Measurements from ENCODE around the gene NOP9. TPM values are rescaled to one million over a fixed set of nuclear protein-coding genes. Genes with fewer than 3 reads are reported as not detected.

NOP9 gene
- total RNA-seq, 4 donors from 2014 or later, result 18.8 to 20.9 (median 19.3) TPM

DNA sequence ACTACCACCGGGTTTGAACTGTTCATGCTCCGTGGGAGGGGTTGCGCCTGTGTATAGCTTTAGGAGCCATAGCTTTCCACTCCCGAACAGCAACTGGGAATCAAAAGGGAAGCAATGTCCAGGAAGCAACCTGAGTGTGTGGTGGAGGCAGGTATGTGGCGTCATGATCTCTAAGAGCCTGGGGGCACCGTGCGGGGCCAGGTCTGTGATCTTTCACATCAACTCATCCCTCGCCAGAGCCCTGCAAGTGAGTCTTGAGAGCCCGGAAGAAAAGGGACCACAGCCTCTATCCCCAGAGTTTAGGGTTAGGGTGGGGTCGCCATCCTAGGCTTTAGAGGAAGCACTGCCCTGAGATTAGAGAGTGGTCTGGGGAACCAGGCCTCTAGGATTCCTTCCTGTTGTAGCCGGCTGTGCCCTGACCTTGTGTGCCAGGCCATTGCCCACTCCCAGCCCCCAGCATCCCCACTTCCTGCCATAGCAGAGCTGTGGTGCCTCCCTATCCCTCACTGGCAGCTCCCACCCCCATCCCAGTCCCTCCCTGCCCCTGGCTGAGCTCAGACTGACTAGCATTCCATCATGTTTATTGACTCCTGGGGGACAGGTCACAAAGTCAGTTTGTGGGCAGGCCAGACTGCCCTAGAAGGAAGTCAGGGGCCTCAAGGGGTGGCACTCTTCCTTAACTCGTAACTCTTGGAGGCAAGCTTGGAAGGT is 36.0 kb downstream of the NOP9 start:
- Histone ChIP-seq H3K27ac (peak overlapping the region in 2 of 4 donors; percentile 4 to 13), H3K36me3 (peaks cover 0 to 4% (median 0%) of the 10 kb centered on the region in 4 donors), H3K9me3 (no peaks in the 10 kb centered on the region), H3K27me3 (peaks cover 28% of the 10 kb centered on the region), H3K4me3 (peak overlapping the region in 1 of 4 donors; percentile 41), H3K4me1 (peaks cover 15 to 51% (median 36%) of the 10 kb centered on the region in 4 donors)
- intact Hi-C loops (cut with DNase I; ENCODE audit: low total_unique reads) (no loop called here), in situ Hi-C loops (cut with MboI; ENCODE audit: low pct_ligation_motif_present in 1 of 4, low pct_unique_long_range_greater_than_20kb in 1 of 4, low sequenced_read_pairs in 3 of 4) (loop anchor here in 3 of 4 donors (5.0 to 25.0 kb wide), 3 partner anchors 97 to 102 kb away; partner anchors contain the start of genes CBLN3 (in 1 of the 3), KHNYN (in 1 of the 3) and SDR39U1 (in 1 of the 3))
- no peak for DNase-seq
- no peak for TF ChIP-seq POLR2A (IDR thresholded peaks at IDR 0.05)
- TF ChIP-seq POLR2AphosphoS5 (IDR thresholded peaks at IDR 0.05), result peak in 1 of 3 donors; percentile 10
- WGBS, 2 donors (ENCODE audit: low coverage in 1 of 2), result 81% methylated on average over 12 of the region's 12 CpGs; no CpG with 5 or more reads in 1 of the 2 donors

- in situ Hi-C loops (cut with MboI; ENCODE audit: low pct_ligation_motif_present in 1 of 4, low pct_unique_long_range_greater_than_20kb in 1 of 4, low sequenced_read_pairs in 3 of 4), result loop anchor here in 3 of 4 donors (5.0 to 25.0 kb wide), 3 partner anchors 95 to 100 kb away; partner anchors contain the start of genes CBLN3 (in 1 of the 3), KHNYN (in 1 of the 3) and SDR39U1 (in 1 of the 3)
- peaks cover 28% of the 10 kb centered on the region for H3K27me3 ChIP-seq
Measured at GRCh38 chr14:24337144-24337823, 37.6 kb downstream of the NOP9 start.

DNA sequence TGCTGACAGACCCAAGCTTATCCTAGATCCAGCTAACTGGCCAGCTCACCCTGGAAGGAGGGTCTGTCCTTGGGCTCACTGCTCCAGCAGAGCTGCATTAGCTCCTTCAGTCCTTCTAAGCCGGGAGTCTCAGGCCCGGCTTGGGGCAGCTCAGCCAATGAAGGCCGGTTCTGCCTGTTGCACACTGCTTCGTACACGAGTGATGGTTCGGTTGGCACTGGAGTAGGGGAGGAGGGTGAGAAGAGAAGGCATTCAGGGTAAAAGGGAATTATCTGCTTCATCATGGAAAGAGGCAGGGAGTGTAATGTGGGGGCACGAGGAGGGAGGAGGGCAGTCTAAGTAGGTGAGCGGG is 38.1 kb downstream of the NOP9 start:
- no peak overlapping the region for H3K4me3 ChIP-seq

More at GRCh38 chr14:24337144-24337823, 37.6 kb downstream of the NOP9 start:
- intact Hi-C loops (cut with DNase I; ENCODE audit: low total_unique reads), result no loop called here
- Histone ChIP-seq H3K27ac (no peak overlapping the region), H3K4me3 (no peak overlapping the region), H3K4me1 (peaks cover 15 to 45% (median 32%) of the 10 kb centered on the region in 4 donors), H3K9me3 (no peaks in the 10 kb centered on the region), H3K36me3 (peaks cover 0 to 4% (median 0%) of the 10 kb centered on the region in 4 donors)
- TF ChIP-seq POLR2AphosphoS5 (IDR thresholded peaks at IDR 0.05) (no peak), POLR2A (IDR thresholded peaks at IDR 0.05) (no peak), EP300 (IDR thresholded peaks at IDR 0.05; ENCODE audit: low read depth) (no peak)
- TF ChIP-seq, protein P1, sequence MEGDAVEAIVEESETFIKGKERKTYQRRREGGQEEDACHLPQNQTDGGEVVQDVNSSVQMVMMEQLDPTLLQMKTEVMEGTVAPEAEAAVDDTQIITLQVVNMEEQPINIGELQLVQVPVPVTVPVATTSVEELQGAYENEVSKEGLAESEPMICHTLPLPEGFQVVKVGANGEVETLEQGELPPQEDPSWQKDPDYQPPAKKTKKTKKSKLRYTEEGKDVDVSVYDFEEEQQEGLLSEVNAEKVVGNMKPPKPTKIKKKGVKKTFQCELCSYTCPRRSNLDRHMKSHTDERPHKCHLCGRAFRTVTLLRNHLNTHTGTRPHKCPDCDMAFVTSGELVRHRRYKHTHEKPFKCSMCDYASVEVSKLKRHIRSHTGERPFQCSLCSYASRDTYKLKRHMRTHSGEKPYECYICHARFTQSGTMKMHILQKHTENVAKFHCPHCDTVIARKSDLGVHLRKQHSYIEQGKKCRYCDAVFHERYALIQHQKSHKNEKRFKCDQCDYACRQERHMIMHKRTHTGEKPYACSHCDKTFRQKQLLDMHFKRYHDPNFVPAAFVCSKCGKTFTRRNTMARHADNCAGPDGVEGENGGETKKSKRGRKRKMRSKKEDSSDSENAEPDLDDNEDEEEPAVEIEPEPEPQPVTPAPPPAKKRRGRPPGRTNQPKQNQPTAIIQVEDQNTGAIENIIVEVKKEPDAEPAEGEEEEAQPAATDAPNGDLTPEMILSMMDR (IDR thresholded peaks at IDR 0.05), result no peak
- WGBS, 2 donors (ENCODE audit: low coverage in 1 of 2), result 79 to 88% methylated on average over 2 to 7 of the region's 7 CpGs
- no peak for DNase-seq

DNA sequence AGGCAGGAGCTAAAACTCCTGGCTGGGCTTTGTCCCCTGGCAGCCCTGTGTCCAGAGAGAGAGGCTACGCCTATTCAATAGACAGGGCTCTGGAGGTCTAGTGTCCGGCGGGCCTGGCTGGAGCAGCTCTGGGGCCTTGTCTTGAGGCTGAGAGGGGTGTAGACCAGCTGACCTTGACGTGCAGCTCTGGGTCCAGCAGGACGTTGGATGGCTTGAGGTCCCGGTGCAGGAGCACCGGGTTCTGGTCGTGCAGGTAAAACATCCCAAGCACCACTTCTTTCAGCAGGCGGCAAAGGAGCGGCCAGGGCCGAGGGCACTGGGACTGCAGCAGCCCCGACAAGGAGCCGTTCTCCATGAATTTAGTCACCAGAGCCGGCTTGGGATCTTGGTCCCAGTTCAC is 39.2 kb downstream of the NOP9 start:
- peak overlapping the region in 2 of 4 donors; percentile 82 to 85 for H3K27ac ChIP-seq
- H3K27me3 ChIP-seq, result peaks cover 17% of the 10 kb centered on the region
- peak overlapping the region in 3 of 4 donors; percentile 47 to 60 (median 57) for H3K4me3 ChIP-seq
- in situ Hi-C loops (cut with MboI; ENCODE audit: low pct_ligation_motif_present in 1 of 4, low pct_unique_long_range_greater_than_20kb in 1 of 4, low sequenced_read_pairs in 3 of 4), result loop anchor here in 3 of 4 donors (5.0 to 25.0 kb wide), 3 partner anchors 93 to 98 kb away; partner anchors contain the start of genes CBLN3 (in 1 of the 3), KHNYN (in 1 of the 3) and SDR39U1 (in 1 of the 3)
- no peaks in the 10 kb centered on the region for H3K9me3 ChIP-seq
- peaks cover 0 to 4% (median 0%) of the 10 kb centered on the region in 4 donors for H3K36me3 ChIP-seq
- intact Hi-C loops (cut with DNase I; ENCODE audit: low total_unique reads), result no loop called here
- no peak for TF ChIP-seq POLR2AphosphoS5 (IDR thresholded peaks at IDR 0.05)
- no peak for TF ChIP-seq EP300 (IDR thresholded peaks at IDR 0.05; ENCODE audit: low read depth)
- no peak for TF ChIP-seq POLR2A (IDR thresholded peaks at IDR 0.05)
- TF ChIP-seq, protein P1 (IDR thresholded peaks at IDR 0.05), result no peak
- DNase-seq, result no peak
- H3K4me1 ChIP-seq, result peaks cover 9 to 30% (median 17%) of the 10 kb centered on the region in 4 donors
- WGBS, 2 donors (ENCODE audit: low coverage in 1 of 2), result 88% methylated on average over 6 of the region's 14 CpGs; no CpG with 5 or more reads in 1 of the 2 donors

More for the DNA sequence above, 38.1 kb downstream of the NOP9 start:
- no peak overlapping the region for H3K27ac ChIP-seq
- intact Hi-C loops (cut with DNase I; ENCODE audit: low total_unique reads) (no loop called here), in situ Hi-C loops (cut with MboI; ENCODE audit: low pct_ligation_motif_present in 1 of 4, low pct_unique_long_range_greater_than_20kb in 1 of 4, low sequenced_read_pairs in 3 of 4) (loop anchor here in 3 of 4 donors (5.0 to 25.0 kb wide), 3 partner anchors 95 to 100 kb away; partner anchors contain the start of genes CBLN3 (in 1 of the 3), KHNYN (in 1 of the 3) and SDR39U1 (in 1 of the 3))
- DNase-seq, result no peak
- peaks cover 23% of the 10 kb centered on the region for H3K27me3 ChIP-seq
- TF ChIP-seq POLR2A (IDR thresholded peaks at IDR 0.05), result no peak
- no peaks in the 10 kb centered on the region for H3K9me3 ChIP-seq
- 85 to 98% methylated on average over 6 to 8 of the region's 8 CpGs for WGBS, 2 donors (ENCODE audit: low coverage in 1 of 2)
- peaks cover 10 to 40% (median 27%) of the 10 kb centered on the region in 4 donors for H3K4me1 ChIP-seq
- peaks cover 0 to 4% (median 0%) of the 10 kb centered on the region in 4 donors for H3K36me3 ChIP-seq

Data from transverse colon (tissue), 4 donors.